Duodenal mucosa (tissue), 2 donors: ENCODE results near the gene CDV3.
A peak's percentile ranks its signal among the peaks of the same experiment; 100 is the strongest.
"Not testable (repeated sequence)": the region's sequence is repeated elsewhere in the genome, so short reads cannot be mapped to it uniquely, and the experiment has no call there.

Experiments
- H3K27ac ChIP-seq: one replicate; pipeline ENCODE4 v1.7.0; 2013; ENCODE audit warnings: low read depth, low read length
- H3K27me3 ChIP-seq, 2 donors: one replicate each; pipeline ENCODE4 v1.7.0; 2013; ENCODE audit warnings: low read length in 2 of 2, control low read depth in 1 of 2; ENCODE audit not compliant: insufficient read depth in 2 of 2, control insufficient read depth in 1 of 2
- H3K36me3 ChIP-seq, 2 donors: one replicate each; pipeline ENCODE4 v1.7.0; 2013; ENCODE audit warnings: low read length in 2 of 2, control low read depth in 1 of 2; ENCODE audit not compliant: insufficient read depth in 2 of 2, control insufficient read depth in 1 of 2
- H3K4me1 ChIP-seq, 2 donors: one replicate each; pipeline ENCODE4 v1.7.0; 2013; ENCODE audit warnings: low read length in 2 of 2, control low read depth in 1 of 2; ENCODE audit not compliant: insufficient read depth in 2 of 2, control insufficient read depth in 1 of 2
- H3K4me3 ChIP-seq, 2 donors: one replicate each; pipeline ENCODE4 v1.7.0; 2013; ENCODE audit warnings: low read length in 2 of 2, low read depth in 1 of 2
- H3K9ac ChIP-seq, 2 donors: one replicate each; pipeline ENCODE4 v1.7.0; 2013; ENCODE audit warnings: low read length in 2 of 2, low read depth in 1 of 2
- H3K9me3 ChIP-seq, 2 donors: one replicate each; pipeline ENCODE4 v1.7.0; 2013; ENCODE audit warnings: low read length in 2 of 2, control low read depth in 1 of 2; ENCODE audit not compliant: control insufficient read depth in 1 of 2

CDV3 gene

GRCh38 chr3:133573629-133574194 lies at the start of gene CDV3:
Gene CDV3, plus strand, starts transcription at chr3:133573686. Its CDS starts 359 bp downstream, at chr3:133574045.
- Histone ChIP-seq H3K27me3 (no peaks in the 10 kb centered on the region), H3K27ac (peak within 1 kb of the TSS; percentile 97), H3K9me3 (no peaks in the 10 kb centered on the region), H3K36me3 (peaks cover 8 to 13% of the 10 kb centered on the region in 2 donors), H3K9ac (peak within 1 kb of the TSS; percentile 93 to 99), H3K4me1 (peaks cover 26 to 29% of the 10 kb centered on the region in 2 donors), H3K4me3 (peak within 1 kb of the TSS; percentile 83 to 96)

DNA sequence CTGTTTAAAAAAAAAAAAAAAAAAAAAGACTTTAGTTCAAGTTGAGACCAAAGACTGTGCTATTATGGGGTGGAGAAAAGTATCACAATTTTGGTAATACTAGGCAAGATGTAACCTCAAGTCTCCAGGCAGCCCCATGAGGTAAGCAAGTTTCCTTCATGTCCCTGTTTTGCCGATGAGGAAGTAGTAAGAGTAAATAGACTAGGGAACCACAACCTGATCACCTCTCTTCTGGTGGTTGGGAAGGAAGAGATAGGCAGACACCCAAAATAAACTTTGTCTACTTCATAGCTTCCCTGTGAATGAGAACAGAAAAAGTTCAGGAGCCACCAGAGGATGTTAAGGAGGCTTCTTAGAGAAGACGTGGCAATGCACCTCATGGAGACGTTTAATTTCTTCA lies 49.7 kb upstream of the CDV3 start:
- H3K9ac ChIP-seq, H3K4me3 ChIP-seq: not testable (repeated sequence)

DNA sequence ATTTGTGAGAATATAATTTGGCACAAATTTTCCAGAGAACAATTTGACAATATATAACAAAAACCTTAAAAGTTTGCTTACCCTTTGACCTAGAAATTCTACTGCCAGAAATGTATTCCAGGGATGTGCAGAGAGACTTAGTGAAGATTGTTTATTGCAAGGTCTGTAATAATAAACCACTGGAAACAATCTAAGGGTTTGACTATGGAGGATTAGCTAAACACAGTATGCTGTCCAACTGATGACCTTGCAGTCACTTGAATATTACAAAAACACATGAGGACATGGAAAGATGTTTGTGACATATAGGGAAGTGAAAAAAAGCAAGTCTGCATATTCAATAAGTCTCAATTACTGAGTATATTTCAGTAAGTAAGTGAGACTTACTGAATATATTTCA lies 48.1 kb upstream of the CDV3 start:
- Histone ChIP-seq H3K4me1 (no peaks in the 10 kb centered on the region), H3K27me3 (no peaks in the 10 kb centered on the region), H3K27ac (no peak overlapping the region)

More for the DNA sequence above, 49.7 kb upstream of the CDV3 start:
- H3K36me3 ChIP-seq, H3K27ac ChIP-seq, H3K27me3 ChIP-seq, H3K4me1 ChIP-seq, H3K9me3 ChIP-seq: not testable (repeated sequence)

GRCh38 chr3:133527081-133527715 lies 46.3 kb upstream of the CDV3 start:
- H3K36me3 ChIP-seq, result no peaks in the 10 kb centered on the region
- H3K27ac ChIP-seq, result no peak overlapping the region
- H3K27me3 ChIP-seq, result no peaks in the 10 kb centered on the region
- no peaks in the 10 kb centered on the region for H3K9me3 ChIP-seq
- no peak overlapping the region for H3K9ac ChIP-seq
- peaks cover 0 to 2% of the 10 kb centered on the region in 2 donors for H3K4me1 ChIP-seq
- no peak overlapping the region for H3K4me3 ChIP-seq

More for the DNA sequence above, 48.1 kb upstream of the CDV3 start:
- Histone ChIP-seq H3K4me3 (no peak overlapping the region), H3K9ac (no peak overlapping the region), H3K36me3 (no peaks in the 10 kb centered on the region), H3K9me3 (no peaks in the 10 kb centered on the region)

DNA sequence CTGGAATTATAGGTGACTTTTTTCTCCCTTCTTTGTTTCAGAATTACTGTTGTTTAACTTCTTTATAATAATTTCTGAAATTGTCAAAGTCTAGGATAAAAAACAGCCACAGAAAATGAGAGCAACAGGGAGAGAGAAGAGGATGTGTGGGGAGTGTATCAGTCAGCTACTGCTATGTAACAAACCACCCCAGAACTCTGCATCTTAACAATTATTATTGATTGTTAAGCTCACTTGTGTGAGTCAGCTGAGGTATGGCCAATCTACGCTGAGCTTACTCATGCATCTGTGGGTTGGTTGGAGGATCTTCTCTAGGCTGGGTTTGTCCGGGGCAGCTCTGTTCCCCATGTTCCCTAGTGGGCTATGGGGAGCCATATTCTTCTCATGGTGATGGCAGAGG lies 43.7 kb upstream of the CDV3 start:
- H3K27me3 ChIP-seq, result no peaks in the 10 kb centered on the region

GRCh38 chr3:133531981-133532380 lies 41.5 kb upstream of the CDV3 start:
- no peaks in the 10 kb centered on the region for H3K9me3 ChIP-seq
- no peaks in the 10 kb centered on the region for H3K27me3 ChIP-seq
- H3K4me1 ChIP-seq, result peaks cover 5 to 16% of the 10 kb centered on the region in 2 donors
- H3K27ac ChIP-seq, result no peak overlapping the region
- H3K4me3 ChIP-seq, result no peak overlapping the region
- no peaks in the 10 kb centered on the region for H3K36me3 ChIP-seq
- H3K9ac ChIP-seq, result no peak overlapping the region

More for the DNA sequence above, 43.7 kb upstream of the CDV3 start:
- no peaks in the 10 kb centered on the region for H3K36me3 ChIP-seq
- no peak overlapping the region for H3K4me3 ChIP-seq
- no peak overlapping the region for H3K9ac ChIP-seq
- no peak overlapping the region for H3K27ac ChIP-seq
- no peaks in the 10 kb centered on the region for H3K9me3 ChIP-seq
- peaks cover 0 to 5% of the 10 kb centered on the region in 2 donors for H3K4me1 ChIP-seq

GRCh38 chr3:133532951-133533350 lies 40.5 kb upstream of the CDV3 start:
- no peak overlapping the region for H3K9ac ChIP-seq
- H3K27me3 ChIP-seq, result no peaks in the 10 kb centered on the region
- H3K27ac ChIP-seq, result no peak overlapping the region
- H3K4me1 ChIP-seq, result peaks cover 5 to 16% of the 10 kb centered on the region in 2 donors
- H3K4me3 ChIP-seq, result no peak overlapping the region
- H3K9me3 ChIP-seq, result no peaks in the 10 kb centered on the region
- H3K36me3 ChIP-seq, result no peaks in the 10 kb centered on the region

DNA sequence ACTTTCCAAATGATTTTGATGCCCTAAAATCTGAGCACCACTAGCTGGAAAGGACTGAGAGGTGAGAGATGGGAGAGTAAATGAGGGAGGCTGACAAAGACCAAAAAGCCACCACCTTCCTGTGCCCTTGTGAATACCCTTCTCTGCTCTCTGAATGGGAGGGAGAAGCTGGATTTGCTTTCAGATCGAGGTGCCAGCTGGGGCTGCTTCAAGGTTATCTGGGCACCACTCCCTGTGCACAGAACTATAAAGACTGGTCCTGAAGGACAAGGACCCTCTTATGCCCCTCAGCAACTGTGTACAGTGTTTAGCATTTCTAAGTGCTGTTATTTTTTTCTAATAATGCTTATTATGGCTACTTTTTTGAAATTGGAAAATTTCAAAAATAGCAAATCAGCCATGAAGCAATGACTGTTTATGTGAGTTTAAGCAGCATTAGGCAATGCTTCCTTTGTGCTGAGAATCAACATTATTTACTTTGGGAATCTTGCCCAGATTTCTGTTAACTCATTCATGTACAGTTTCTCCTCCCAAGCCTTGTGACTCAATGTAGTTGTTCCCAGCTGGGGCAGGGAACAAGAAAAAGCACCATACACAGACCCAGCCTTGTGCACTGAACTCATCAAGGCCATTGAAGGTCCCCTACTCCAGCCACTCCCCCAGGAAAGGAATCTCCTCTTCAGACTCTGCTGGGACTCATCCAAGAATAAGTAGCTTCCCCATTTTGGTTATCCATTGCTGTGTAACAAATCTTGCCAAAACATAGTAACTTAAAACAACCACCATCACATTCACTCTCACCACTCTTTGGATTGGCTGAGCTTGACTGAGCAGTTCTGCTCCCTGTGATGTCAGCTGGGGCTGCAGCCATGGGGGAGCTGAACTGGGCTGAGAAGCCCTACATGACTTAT lies 37.3 kb upstream of the CDV3 start:
- peaks cover 11 to 20% of the 10 kb centered on the region in 2 donors for H3K4me1 ChIP-seq
- H3K27me3 ChIP-seq, result no peaks in the 10 kb centered on the region
- H3K27ac ChIP-seq, result no peak overlapping the region
- no peaks in the 10 kb centered on the region for H3K36me3 ChIP-seq
- peak overlapping the region in 1 of 2 donors; percentile 43 for H3K4me3 ChIP-seq
- peak overlapping the region in 1 of 2 donors; percentile 16 for H3K9ac ChIP-seq
- H3K9me3 ChIP-seq, result peaks cover 0 to 5% of the 10 kb centered on the region in 2 donors

DNA sequence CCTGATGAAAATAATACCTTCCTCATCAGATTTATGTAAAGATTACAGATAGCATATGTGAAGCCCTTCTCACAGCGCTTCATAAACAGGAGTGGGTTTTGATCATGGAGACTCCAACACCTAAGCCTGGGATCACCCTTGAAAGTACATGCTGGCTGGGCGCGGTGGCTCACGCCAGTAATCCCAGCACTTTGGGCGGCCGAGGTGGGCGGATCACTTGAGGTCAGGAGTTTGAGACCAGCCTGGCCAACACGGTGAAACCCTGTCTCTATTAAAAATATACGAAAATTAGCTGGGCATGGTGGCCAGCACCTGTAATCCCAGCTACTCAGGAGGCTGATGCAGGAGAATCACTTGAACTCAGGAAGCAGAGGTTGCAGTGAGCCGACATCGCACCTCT lies 36.4 kb upstream of the CDV3 start:
- not testable (repeated sequence) for H3K9me3 ChIP-seq, H3K36me3 ChIP-seq, H3K27ac ChIP-seq, H3K9ac ChIP-seq, H3K4me3 ChIP-seq, H3K27me3 ChIP-seq
- H3K4me1 ChIP-seq, result peaks cover 13 to 21% of the 10 kb centered on the region in 2 donors

DNA sequence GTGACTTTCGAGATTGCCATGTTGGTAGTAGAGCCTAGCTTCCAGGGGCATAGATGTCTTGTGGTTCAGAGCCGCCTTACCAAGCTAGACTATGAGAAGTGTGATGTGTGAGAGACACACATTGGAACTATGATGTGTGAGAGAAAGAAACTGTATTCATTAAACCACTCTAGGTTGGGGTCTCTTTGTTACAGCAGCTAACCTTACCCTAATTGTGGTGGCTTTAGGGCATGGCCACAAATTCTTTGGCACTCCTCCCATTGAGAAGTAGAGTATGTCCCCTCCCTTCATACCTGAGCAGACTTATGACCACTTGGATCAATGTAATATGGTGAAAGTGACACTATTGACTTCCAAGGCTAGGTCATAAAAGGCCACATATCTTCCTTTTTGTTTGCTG lies 35.3 kb upstream of the CDV3 start:
- Histone ChIP-seq H3K9ac (no peak overlapping the region), H3K27ac (no peak overlapping the region), H3K27me3 (no peaks in the 10 kb centered on the region), H3K4me3 (no peak overlapping the region), H3K36me3 (no peaks in the 10 kb centered on the region), H3K9me3 (peaks cover 0 to 5% of the 10 kb centered on the region in 2 donors), H3K4me1 (peaks cover 13 to 17% of the 10 kb centered on the region in 2 donors)
